CD4-positive, alpha-beta T cell treated with Interferon gamma for 1 hour (primary cell): ENCODE measurements around the gene LSM4.

Source experiments
- DNase-seq: peaks from one replicate; pipeline ENCODE4 v3.0.0-alpha.2; 2020

Gene LSM4

DNA sequence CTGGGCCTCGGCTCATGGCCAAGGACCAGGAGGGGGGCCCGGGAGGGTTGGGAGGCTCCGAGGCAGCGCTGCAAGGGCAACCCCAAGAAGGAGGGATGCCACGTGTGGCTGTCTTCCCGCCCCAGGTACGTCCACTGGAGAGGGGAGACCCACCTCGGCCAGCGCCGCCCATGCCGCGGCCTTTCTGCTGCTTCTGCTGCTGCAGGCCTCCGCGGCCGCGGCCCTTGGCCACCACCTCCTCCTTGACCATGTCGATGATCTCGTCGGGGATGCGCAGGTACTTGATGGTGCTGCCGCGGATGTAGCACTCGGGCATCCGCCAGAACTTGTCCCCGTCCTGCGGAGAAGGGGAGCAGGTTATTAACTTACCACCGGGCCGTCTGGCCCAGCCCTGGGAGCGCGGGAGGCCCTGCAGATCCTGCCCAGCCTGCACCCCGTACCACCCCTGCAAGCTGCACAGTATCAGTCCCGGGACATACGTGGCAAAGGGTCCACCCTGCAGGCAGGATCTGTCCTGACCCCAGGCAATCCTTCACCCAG is 13.3 kb downstream of the LSM4 start:
- DNase-seq = no peak

DNA sequence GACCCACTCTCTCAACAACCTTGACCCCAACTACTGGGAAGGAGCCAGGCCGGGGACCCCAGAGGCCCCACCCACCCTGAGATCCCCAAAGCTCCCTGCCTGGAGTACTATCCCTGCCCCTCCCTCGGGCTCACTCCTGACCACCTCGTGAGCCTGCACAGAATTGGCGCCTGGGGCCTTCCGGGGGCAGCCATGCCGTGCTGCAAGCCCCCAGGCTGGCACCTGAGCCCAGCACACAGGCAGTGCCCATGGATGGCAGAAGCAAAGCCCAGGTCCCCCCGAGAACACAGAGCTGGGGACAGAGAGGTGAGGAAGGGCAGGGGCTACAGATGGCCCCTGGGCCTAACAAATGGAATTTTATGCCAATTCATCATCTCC is 13.9 kb downstream of the LSM4 start:
- DNase-seq = no peak

DNA sequence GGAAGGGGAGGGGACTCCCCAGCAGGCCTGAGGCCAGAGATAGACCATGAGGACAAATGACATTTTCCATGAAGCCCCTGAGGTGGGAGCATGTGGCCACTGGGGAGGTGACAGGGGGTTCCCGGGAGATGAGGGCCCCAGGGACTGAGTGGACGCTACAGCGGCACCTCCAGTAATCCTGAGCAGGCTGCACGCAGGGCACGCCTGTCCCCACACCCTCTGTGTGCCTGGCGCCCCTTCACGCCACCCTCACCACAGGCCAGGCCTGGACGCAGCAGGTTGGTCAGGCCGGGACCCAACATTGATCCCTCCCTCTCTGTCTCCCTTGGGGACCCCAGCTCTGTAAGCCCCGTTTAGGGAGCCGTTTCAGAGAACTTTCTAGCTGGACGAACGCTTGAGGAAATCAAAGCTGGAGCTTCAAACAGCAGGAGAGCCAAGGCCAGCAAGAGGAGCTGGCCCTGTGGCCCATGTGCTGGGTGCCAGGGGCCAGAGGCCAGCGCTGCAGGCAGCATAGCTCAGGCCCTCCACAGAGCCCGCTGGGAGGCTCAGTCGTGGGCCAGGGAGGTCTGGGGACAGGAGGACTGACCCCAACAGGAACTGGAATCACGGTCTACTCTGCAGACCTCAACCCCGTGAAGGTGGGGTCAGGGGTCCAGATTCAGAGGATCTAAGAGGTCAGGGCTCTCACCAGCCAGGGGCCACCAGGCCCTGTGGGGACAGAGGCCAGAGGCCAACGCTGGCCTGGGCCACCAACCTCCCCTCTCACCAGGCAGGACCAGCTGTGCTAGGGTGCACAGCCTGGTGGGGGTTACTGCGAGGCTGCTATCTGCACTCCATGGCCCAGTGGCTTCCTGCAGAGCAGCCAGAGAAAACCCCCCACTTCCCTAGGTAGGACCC is 14.6 kb downstream of the LSM4 start:
- no peak for DNase-seq

DNA sequence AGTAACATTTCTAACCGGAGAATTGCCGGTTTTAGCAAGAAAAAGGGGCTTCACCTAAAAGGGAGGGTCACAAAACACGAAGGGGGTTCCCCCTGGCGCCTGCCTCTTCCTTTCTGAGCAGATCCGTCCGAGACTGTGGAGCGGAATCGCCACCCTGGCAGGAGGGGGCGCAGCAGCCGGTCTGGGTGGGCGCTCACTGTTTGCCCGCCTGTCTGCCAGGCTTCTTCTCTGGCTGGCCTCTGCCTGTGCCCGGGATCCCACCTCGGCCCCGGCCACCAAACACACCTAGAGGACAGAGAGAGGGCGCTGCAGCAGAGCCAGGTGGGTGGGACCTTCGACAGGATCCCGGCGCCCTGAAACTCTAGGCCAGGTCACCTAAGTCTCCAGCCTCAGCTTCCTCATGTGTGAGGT is 15.6 kb downstream of the LSM4 start:
- DNase-seq = peak; percentile 47

DNA sequence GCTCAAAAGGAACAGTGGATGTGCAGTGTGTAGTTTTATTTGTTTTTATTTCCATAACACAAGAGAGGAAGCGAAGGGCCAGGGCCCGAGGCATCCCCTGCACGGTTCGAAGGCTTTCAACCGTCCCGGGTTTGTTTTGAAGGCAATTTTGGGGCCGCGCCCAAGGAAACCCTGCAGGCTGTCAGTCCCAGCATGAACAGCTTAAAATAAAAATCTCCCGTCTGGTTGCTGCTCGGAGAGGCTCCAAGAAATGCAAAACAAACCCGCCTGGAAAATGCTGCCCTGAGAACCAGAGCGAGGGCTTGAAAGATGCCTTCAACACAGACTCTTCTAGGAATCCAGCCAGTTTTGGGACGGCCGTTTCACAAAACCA is 16.0 kb downstream of the LSM4 start:
- DNase-seq = no peak

DNA sequence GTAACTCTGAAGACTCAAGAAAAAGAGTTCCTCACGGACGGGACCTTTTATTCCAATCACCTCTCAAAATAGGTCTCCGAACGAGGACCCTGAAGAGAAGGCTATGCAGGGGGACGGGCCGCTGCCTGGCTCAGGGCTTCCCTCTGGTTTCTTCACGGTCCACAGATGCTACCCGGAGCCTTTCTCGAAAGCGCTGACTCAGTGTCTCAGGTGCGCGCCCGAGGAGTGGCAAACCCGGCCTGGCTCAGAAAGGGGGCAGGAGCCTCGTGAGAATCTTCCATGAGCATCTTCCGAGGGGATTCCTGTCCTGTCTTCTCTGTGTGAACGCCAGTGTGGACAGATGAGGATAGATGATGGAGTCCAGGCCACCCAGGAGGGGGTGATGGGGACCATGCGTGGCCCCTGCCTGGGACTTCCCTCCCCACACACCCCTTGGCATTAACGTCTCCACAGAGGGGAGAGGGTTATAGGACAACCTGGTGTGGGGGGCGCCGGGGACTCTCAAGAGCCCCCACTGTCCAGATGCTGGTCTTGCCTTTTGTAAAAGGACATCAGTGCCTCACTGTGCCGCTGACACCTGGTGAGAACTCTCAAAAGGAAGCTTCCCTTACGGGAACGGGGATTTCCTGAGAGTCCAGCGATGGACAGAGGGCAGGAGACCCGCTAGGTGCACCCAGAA is 16.5 kb downstream of the LSM4 start:
- no peak for DNase-seq

DNA sequence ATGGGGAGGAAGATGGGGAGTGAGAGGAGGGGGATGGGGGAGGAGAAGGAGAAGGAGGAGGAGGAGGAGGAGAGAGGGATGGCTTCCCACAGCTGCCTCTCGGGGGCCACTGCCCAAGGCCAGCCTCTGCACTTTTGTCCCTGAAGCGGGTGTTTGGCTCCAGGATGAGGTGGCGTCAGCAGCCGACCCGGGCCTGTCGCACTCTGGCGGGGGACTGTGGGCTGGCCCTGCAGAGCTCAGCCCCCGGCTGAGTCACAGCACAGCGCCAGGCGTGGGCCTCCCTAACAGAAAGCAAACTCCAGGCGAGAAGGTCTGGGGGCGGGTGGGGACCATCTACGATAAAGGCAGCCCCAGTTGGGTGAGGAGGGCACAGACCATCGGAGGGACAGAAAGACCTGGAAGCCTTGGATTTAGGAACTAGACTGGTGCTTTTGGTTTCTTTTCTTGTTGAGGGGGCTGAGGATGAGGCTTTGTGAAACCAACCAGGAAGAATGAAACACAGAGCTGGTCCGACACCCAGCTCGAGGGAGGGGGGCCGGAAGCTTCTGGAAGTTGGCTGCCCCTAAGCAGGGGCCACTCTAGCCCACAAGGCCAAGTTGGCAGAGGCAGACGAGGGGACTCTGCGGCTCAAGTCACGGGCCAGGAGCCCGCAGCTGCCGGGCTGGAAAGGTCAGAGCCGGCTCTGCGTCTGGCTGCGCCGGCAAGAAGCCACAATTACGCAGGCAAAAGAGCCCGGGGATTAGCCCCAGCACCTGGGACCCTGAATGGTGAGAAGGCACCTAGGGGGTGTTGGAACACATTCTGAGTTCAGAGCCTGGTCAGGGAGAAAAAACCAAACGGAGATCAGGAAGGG is 18.2 kb downstream of the LSM4 start:
- DNase-seq = peak; percentile 88

DNA sequence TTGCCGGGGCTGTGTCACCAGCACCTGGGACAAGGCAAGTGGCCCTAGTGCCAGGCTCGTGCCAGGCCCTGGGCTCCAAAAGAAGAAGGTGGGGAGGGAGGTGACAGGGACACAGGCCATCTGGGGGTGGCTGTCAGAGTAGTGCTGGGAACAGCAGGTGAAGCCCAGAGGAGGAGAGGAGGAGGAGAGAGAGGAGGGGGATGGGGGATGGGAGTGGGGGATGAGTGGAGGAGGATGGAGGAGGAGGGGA is 18.7 kb downstream of the LSM4 start:
- DNase-seq = no peak

DNA sequence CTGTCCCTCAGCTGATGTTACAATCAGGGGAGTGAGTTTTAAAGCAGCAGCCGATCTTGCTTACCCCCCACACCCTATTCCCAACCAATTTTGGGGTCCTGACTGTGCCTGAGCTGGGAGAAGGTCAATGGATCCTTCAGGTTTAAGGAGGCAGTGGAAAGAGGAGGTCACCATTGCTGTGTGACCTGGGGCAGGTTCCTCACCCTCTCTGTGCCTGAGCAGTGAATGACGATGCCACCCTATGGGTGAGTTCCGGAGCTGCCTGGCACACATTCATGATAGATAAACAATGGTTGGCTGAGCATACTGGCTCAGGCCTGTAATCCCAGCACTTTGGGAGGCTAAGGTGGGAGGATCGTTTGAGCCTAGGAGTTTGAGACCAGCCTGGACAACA is 21.2 kb downstream of the LSM4 start:
- no peak for DNase-seq

DNA sequence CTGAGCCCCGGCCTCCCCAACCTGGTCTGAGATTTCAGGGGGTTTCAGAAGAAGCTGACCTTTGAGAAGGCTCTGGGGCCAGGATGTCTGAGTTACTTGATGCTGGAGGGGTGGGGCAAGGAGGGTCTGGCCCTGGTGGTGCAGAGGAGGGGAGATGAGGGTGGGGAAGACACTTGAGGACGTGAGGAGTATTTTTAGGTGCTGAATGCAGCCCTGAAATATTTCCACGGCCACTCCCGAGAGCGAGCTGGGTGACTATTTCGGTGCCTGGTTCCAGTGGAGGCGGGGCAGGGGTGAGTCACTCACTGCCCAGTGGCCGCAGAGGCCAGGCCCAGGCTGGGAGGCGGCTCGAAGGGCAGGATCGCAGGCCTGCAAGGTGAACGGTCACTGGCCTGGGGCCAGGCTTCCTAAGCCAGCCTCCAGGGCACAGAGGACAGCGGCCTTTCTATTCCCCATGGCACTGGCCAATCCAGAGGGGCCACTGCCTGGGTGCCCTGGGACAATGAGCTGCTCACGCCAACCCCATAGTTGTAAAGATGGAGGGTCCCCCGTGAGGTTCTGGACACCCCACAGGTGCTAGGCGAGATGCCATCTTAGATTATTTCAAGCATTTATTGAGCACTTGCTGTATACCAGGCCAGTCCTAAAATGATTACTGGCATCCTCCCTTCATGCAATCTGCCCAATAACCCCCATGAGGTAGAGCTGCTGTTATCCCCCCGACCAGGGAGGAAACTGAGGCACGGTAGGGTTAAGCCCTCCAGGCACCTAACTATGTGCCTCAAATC is 21.8 kb downstream of the LSM4 start:
- no peak for DNase-seq

DNA sequence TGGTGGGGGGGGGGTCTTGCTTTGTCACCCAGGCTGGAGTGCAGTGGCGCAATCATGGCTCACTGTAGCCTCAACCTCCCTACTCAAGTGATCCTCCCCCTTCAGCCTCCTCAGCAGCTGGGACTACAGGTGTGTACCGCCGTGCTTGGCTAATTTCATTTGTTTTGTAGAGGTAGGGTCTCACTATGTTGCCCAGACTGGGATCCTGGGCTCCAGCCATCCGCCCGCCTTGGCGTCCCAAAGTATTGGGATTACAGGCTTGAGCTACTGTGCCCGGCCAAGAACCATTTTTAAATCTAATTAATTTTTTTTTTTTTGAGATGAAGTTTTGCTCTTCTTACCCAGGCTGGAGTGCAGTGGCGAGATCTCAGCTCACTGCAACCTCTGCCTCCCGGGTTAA is 23.2 kb downstream of the LSM4 start:
- DNase-seq = no peak

DNA sequence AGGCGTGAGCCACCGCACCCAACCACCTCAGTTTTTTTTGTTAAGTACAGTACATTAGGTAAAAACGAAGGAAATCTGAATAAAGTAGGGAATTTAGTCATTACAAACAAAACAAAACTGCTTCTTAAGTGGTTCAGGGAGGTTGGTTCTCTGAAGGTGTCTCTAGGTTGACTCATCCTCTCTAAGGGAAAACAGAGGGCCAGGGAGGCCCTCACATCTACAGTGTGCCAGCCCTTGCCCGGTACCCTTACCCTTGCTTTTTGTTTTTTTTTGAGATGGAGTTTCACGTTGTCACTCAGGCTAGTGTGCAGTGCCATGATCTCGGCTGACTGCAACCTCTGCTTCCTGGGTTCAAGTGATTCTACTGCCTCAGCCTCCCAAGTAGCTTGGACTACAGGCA is 24.3 kb downstream of the LSM4 start:
- no peak for DNase-seq

DNA sequence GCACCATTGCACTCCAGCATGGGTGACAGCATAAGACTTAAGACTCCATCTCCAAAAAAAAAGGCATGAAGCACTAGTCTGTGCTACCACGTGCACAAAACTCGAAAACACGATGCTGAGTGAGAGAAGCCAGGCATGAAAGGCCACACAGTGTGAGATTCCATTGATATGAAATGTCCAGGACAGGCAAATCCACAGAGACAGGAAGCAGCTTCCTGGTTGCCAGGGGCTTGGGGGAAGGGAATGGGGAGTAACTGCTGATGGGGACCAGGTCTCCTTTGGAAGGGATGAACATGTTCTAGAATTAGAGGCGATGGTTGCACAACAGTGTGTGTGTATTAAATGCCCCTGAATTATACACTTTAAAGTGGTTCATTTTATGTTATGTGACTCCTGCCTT is 25.6 kb downstream of the LSM4 start:
- DNase-seq = no peak

DNA sequence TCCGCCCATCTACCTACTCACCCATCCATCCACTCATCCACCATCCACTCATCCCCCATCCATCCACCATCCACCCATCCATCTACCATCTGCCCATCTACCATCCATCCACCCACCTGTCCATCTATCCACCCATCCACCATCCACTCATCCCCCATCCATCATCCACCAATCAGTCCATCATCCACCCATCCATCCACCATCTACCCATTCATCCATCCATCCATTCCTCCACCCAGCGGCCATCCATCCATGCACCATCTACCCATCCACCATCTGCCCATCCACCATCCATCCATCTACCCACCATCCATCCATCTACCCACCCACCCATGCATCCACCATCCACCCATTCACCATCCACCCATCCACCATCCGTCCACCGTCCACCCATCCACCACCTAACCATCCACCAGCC is 27.8 kb downstream of the LSM4 start:
- DNase-seq = no peak

DNA sequence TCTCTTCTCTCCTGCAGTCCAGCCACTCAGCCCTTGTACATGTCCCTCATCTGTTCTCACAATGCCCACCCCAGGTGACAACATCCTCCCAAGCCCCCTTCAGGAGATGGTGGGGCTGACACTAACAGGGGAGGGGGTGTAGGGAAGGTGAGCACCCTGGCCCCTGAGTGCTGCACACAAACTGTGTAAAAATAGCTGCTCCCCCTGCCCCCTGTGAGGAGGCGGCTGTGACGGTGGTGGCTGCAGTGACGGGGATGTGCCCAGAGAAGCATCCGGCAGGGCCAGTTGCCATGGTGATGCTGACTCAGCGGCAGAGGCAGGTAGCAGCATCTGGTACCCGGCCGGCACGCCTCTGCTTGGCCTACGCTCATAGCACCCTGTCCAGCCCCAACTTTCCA is 28.4 kb downstream of the LSM4 start:
- peak; percentile 95 for DNase-seq

DNA sequence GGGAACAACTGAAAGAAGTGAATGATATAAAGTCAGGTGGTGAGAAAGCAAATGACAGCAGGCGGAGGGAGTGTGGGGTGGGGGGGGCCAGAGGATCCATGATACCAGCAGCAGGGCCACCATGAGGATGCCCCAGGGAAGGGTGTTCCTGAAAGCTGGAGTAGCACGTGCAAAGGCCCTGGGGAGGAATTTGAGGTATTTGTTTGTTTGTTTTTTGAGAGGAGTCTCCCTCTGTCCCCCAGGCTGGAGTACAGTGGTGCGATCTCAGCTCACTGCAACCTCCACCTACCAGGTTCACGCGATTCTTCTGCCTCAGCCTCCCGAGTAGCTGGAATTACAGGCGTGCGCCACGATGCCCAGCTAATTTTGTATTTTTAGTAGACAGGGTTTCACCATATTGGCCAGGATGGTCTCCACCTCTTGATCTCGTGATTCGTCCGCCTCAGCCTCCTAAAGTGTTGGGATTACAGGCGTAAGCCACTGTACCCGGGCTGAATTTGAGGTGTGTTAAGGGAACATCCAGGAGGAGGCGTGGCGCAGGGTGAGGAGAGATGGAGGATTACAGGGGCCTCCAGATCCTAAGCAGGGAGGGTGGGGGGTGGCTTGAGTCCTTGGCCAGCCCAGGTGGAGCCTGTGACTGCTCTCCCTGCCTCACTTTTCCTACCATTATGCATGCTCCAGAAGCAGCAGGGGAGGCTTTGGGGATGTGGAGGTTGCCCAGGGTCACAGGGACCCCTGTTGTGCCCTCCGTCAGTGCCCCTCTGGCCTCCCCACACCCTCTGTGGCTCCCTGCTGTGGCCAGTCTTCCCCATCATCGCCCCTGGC is 29.0 kb downstream of the LSM4 start:
- no peak for DNase-seq

DNA sequence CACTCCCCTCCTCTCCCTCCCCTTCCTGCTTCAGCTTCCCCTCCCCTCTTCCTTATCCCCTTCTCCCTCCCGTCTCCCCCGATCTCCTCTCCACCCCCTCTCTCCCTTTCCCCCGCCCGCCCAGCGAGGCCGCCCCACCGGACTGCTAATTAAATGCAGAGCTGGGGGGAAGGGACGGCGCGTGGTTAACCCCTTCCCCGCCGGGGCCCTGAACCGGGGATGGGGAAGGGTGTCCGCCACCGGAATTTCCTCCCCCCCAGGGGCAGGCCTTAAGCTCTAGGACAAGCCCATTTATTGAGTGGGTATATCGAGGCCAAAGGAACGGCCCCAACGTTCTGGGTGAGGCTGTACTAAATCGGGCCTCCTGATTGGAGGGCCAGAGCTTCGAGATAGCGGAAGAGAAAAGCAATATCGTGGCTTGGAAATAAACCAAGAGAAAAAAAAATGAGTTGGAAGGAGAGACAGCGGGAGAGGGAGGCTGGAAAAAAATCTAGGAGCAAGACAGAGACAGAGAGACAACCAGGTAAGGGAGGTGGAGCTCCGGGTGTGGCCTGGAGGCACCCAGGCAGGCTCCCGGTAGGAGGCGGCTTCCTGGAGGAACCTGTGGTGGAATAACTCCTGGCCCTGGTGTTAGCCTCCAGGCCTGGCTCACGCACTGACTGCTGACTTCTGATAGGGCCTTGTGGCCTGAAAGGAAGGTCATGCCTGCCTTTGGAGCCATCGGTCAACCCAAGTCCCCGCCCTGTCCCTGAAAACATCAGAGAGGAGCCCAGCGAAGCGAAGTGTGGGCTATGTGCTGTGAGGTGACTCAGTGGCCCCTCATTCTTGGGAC is 29.9 kb downstream of the LSM4 start:
- peak; percentile 62 for DNase-seq

DNA sequence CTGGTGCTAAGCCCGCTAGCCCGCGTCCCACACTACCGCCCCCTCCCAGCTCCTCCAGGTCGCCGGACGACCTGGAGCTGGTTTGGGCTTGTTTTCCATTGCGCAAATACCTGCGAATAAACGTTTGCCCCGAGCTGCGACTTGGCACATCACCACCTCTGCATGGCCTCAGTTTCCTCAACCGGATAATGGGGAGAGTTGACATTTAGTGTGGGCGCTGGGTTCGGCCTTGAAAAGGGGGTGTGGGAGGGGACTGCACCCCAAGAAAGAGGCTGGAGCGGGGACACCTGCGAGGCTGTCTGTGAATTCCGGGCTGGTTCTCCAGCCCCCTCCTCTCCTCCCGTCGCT is 30.4 kb downstream of the LSM4 start:
- DNase-seq = no peak

DNA sequence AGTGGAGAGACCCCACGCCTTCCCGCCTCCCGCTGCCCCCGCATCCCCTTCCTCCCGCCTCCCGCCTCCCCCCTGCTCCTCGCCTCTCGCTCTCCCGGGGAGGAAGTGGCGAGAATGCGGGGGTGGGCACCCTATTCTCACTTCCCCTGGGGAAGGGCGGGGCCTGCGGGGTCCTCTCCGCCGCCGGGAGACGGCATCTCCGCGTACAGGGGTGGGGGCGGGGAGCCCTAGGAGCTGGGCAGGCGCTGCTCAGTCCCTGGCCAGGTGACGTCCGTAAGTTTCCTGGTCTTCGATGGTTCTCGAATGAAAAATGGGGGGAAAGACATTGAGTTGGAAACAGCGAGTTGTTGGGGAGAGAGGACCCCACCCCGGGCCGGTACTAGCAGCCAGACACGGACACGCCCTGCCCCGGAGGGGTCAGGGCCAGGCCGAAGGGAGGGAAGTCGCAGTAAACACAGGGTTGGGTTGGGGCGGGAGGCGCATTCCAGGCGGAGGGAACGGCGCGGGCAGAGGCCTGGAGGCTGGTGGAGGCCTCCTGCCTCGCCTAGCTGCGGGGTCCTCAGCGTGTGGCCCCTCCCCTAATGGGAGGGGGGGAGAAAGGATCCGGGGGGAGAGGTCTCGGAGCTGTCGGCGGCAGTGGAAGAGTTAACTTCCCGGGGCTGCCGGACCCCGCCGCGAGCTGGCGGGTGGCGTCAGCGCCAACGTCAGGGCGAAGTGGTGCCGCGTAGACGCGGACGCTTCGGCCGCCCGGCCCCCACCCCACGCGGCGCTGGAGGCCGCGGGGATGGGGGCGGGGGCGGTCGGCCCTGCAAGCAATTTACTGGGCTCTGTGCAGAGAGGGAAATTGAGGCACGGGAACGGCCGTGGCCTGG is 31.1 kb downstream of the LSM4 start:
- peak; percentile 91 for DNase-seq

DNA sequence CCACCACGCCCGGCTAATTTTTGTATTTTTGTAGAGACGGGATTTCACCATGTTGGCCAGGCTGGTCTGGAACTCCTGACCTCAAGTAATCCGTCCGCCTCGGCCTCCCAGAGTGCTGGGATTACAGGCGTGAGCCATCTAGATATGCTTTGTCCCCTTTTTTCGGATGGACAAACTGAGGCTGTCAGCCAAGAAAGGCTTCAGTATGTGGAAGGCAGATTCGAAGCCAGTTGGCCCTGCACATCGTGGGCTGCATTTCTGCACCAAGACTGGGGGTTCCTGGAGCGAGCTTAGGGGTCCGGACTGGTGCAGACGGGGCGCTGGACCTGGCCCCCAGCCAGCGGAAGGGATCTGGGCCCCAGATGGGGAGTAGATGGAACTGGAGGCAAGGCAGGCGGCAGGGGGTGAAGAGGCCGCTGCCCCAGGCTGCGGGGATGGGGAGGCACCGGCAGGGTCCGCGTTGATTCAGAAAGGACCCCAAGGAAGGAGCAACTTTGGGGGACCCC is 31.8 kb downstream of the LSM4 start:
- no peak for DNase-seq
